HEK293 (cell line): ENCODE data around the gene RHOG.

Experiments
- CTCF ChIA-PET: fragments of 350-600 bp; formaldehyde crosslinking; extraction: SDS; loops from one replicate; lab custom pipeline; 2021; ENCODE audit warnings: antibody characterized with exemption; lab: Yijun Ruan, JAX
- POLR2A ChIA-PET: fragments of 300-600 bp; formaldehyde crosslinking; extraction: SDS; loops from one replicate; lab custom pipeline; 2020; ENCODE audit warnings: antibody characterized with exemption, inconsistent platforms; lab: Yijun Ruan, JAX
- H3K27ac ChIP-seq: fragments of 200-500 bp; sonication (Bioruptor generic); 2 replicates; pipeline ENCODE4 v1.5.1; 2014; ENCODE audit warnings: low read depth, low read length, control low read depth, inconsistent platforms; ENCODE audit errors: extremely low read depth
- H3K36me3 ChIP-seq, 2 experiments: fragments of 200-500 bp in 1 of 2; sonication (Bioruptor generic) in 1 of 2; 1 replicate in 1 of 2; 2 replicates in 1 of 2; pipeline ENCODE4 v1.5.1; 2014 to 2017; ENCODE audit warnings: inconsistent platforms in 2 of 2, low read length in 2 of 2; ENCODE audit not compliant: control insufficient read depth in 2 of 2, insufficient read depth in 1 of 2
- H3K4me1 ChIP-seq: fragments of 200-500 bp; sonication (Bioruptor generic); 2 replicates; pipeline ENCODE4 v1.5.1; 2014; ENCODE audit warnings: mild to moderate bottlenecking, low read length, inconsistent platforms; ENCODE audit not compliant: control insufficient read depth, insufficient read depth
- H3K4me3 ChIP-seq: 2 replicates; pipeline ENCODE4 v1.5.1; 2011; ENCODE audit warnings: low read depth, mild to moderate bottlenecking, control low read depth, low read length, moderate library complexity
- H3K9me3 ChIP-seq: fragments of 200-500 bp; sonication (Bioruptor generic); 2 replicates; pipeline ENCODE4 v1.5.1; 2014; ENCODE audit warnings: low read depth, low read length, inconsistent platforms; ENCODE audit not compliant: control insufficient read depth, insufficient read depth
- GLIS1 ChIP-seq: fragments of 450-650 bp; formaldehyde crosslinking; IDR thresholded peaks from 2 replicates; pipeline ENCODE4 v1.5.1; 2016; ENCODE audit warnings: missing biosample characterization, missing genetic modification characterization
- MZF1 ChIP-seq: fragments of 450-650 bp; formaldehyde crosslinking; IDR thresholded peaks from 2 replicates; pipeline ENCODE4 v1.5.1; 2017; ENCODE audit warnings: missing biosample characterization, missing genetic modification characterization, borderline replicate concordance
- OVOL3 ChIP-seq: fragments of 450-650 bp; formaldehyde crosslinking; IDR thresholded peaks from 2 replicates; pipeline ENCODE4 v1.5.1; 2016; ENCODE audit warnings: missing biosample characterization, missing genetic modification characterization
- ZFP41 ChIP-seq: fragments of 450-650 bp; formaldehyde crosslinking; IDR thresholded peaks from 2 replicates; pipeline ENCODE4 v1.5.1; 2016; ENCODE audit warnings: missing biosample characterization, missing genetic modification characterization, borderline replicate concordance
- ZNF114 ChIP-seq: fragments of 450-650 bp; formaldehyde crosslinking; IDR thresholded peaks from 2 replicates; pipeline ENCODE4 v1.5.0; 2017; ENCODE audit warnings: missing biosample characterization, missing genetic modification characterization
- ZNF202 ChIP-seq: fragments of 450-650 bp; formaldehyde crosslinking; IDR thresholded peaks from 2 replicates; pipeline ENCODE4 v1.5.1; 2016; ENCODE audit warnings: missing biosample characterization, missing genetic modification characterization, borderline replicate concordance
- ZNF335 ChIP-seq: fragments of 450-650 bp; formaldehyde crosslinking; conservative IDR thresholded peaks from 2 replicates; pipeline ENCODE4 v1.5.1; 2016; ENCODE audit warnings: missing biosample characterization, missing genetic modification characterization
- ZNF394 ChIP-seq: fragments of 450-650 bp; formaldehyde crosslinking; IDR thresholded peaks from 2 replicates; pipeline ENCODE4 v1.5.1; 2016; ENCODE audit warnings: missing biosample characterization, missing genetic modification characterization, mild to moderate bottlenecking, moderate library complexity, borderline replicate concordance
- ZNF423 ChIP-seq: fragments of 450-650 bp; formaldehyde crosslinking; IDR thresholded peaks from 2 replicates; pipeline ENCODE4 v1.5.1; 2016; ENCODE audit warnings: missing biosample characterization, missing genetic modification characterization
- ZNF561 ChIP-seq: fragments of 450-650 bp; IDR thresholded peaks from 2 replicates; pipeline ENCODE4 v1.5.1; 2018; ENCODE audit warnings: missing biosample characterization, missing genetic modification characterization, borderline replicate concordance
- ZNF626 ChIP-seq: fragments of 450-650 bp; sonication (Bioruptor Pico); formaldehyde crosslinking; IDR thresholded peaks from 2 replicates; pipeline ENCODE4 v1.5.1; 2018; ENCODE audit warnings: missing biosample characterization, missing genetic modification characterization, inconsistent platforms
- ZNF701 ChIP-seq: fragments of 450-650 bp; formaldehyde crosslinking; IDR thresholded peaks from 2 replicates; pipeline ENCODE4 v1.5.1; 2016; ENCODE audit warnings: missing biosample characterization, missing genetic modification characterization
- ZNF785 ChIP-seq: fragments of 450-650 bp; formaldehyde crosslinking; IDR thresholded peaks from 2 replicates; pipeline ENCODE4 v1.5.1; 2016; ENCODE audit warnings: missing biosample characterization, missing genetic modification characterization
- TF ChIP-seq, protein P1 (sequence below): fragments of 450-650 bp; formaldehyde crosslinking; IDR thresholded peaks from 2 replicates; pipeline ENCODE4 v1.5.1; 2016; ENCODE audit warnings: missing biosample characterization, missing genetic modification characterization, low read depth
- TF ChIP-seq, protein P2 (sequence below): fragments of 450-650 bp; formaldehyde crosslinking; IDR thresholded peaks from 2 replicates; pipeline ENCODE4 v1.5.1; 2016; ENCODE audit warnings: missing biosample characterization, missing genetic modification characterization
- TF ChIP-seq, protein P3 (sequence below): IDR thresholded peaks from 2 replicates; pipeline ENCODE4 v1.6.1; 2011; ENCODE audit warnings: mild to moderate bottlenecking, low read depth, low read length, borderline replicate concordance
- TF ChIP-seq, protein P4 (sequence below): fragments of 450-650 bp; formaldehyde crosslinking; IDR thresholded peaks from 2 replicates; pipeline ENCODE4 v1.5.1; 2016; ENCODE audit warnings: missing biosample characterization, missing genetic modification characterization, borderline replicate concordance

Gene RHOG

DNA sequence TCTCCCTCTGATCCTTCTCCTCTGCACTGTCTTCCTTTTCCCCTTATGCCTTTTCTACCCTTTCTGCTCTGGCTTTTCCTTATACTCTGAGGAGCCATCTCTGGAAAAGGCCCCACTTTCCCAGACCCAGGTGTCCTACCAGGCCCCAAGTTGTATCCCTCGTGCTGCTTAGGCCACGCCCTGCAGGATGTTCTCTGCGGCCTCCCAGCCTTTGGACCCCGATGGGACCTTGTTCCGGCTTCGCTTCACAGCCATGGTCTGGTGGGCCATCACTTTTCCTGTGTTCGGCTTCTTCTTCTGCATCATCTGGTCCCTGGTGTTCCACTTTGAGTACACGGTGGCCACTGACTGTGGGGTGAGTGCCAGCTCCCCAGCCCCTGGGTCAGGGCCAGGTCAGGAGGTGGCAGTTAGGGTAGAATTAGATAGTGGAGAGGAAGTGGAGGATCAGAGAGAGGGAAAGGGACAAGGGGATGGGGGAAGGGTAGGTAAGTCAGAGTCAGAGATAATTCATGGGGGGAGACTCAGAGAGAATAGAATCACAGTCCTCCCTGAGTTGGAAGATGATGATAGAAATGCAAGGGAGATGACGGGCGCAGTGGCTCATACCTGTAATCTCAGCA lies 23.5 kb downstream of the RHOG start:
- Histone ChIP-seq H3K4me1 (no peaks in the 10 kb centered on the region), H3K9me3 (no peaks in the 10 kb centered on the region), H3K27ac (no peak overlapping the region), H3K36me3 (peaks cover 0 to 5% of the 10 kb centered on the region in 2 experiments; a peak in 1 of 3 replicates), H3K4me3 (no peak overlapping the region)
- POLR2A ChIA-PET = no interaction called here
- CTCF ChIA-PET = interaction anchor here (0.6 kb wide), 1 partner anchor 226 kb away, joined by 3 read pairs; no protein-coding TSS in a partner anchor
- TF ChIP-seq ZNF394 (no peak), ZNF423 (tag by site-specific recombination) (no peak), ZNF202 (tag by site-specific recombination) (no peak), ZNF114 (no peak), ZNF335 (tag by site-specific recombination) (no peak), MZF1 (no peak), ZNF561 (tag by site-specific recombination) (no peak), OVOL3 (no peak), ZNF701 (tag by site-specific recombination) (no peak), ZNF785 (no peak), ZNF626 (tag by site-specific recombination) (no peak), ZFP41 (tag by site-specific recombination) (no peak), GLIS1 (tag by site-specific recombination) (no peak)
- TF ChIP-seq, protein P1, sequence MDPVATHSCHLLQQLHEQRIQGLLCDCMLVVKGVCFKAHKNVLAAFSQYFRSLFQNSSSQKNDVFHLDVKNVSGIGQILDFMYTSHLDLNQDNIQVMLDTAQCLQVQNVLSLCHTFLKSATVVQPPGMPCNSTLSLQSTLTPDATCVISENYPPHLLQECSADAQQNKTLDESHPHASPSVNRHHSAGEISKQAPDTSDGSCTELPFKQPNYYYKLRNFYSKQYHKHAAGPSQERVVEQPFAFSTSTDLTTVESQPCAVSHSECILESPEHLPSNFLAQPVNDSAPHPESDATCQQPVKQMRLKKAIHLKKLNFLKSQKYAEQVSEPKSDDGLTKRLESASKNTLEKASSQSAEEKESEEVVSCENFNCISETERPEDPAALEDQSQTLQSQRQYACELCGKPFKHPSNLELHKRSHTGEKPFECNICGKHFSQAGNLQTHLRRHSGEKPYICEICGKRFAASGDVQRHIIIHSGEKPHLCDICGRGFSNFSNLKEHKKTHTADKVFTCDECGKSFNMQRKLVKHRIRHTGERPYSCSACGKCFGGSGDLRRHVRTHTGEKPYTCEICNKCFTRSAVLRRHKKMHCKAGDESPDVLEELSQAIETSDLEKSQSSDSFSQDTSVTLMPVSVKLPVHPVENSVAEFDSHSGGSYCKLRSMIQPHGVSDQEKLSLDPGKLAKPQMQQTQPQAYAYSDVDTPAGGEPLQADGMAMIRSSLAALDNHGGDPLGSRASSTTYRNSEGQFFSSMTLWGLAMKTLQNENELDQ (tag by site-specific recombination) = no peak
- TF ChIP-seq, protein P2, sequence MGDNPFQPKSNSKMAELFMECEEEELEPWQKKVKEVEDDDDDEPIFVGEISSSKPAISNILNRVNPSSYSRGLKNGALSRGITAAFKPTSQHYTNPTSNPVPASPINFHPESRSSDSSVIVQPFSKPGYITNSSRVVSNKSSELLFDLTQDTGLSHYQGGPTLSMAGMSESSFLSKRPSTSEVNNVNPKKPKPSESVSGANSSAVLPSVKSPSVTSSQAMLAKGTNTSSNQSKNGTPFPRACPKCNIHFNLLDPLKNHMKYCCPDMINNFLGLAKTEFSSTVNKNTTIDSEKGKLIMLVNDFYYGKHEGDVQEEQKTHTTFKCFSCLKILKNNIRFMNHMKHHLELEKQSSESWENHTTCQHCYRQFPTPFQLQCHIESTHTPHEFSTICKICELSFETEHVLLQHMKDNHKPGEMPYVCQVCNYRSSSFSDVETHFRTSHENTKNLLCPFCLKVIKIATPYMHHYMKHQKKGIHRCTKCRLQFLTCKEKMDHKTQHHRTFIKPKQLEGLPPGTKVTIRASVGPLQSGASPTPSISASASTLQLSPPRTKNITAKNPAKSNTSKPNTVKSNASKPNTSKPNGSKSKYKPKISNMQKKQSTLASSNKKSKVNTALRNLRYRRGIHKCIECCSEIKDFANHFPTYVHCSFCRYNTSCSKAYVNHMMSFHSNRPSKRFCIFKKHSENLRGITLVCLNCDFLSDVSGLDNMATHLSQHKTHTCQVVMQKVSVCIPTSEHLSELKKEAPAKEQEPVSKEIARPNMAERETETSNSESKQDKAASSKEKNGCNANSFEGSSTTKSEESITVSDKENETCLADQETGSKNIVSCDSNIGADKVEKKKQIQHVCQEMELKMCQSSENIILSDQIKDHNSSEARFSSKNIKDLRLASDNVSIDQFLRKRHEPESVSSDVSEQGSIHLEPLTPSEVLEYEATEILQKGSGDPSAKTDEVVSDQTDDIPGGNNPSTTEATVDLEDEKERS (tag by site-specific recombination) = no peak
- TF ChIP-seq, protein P3, sequence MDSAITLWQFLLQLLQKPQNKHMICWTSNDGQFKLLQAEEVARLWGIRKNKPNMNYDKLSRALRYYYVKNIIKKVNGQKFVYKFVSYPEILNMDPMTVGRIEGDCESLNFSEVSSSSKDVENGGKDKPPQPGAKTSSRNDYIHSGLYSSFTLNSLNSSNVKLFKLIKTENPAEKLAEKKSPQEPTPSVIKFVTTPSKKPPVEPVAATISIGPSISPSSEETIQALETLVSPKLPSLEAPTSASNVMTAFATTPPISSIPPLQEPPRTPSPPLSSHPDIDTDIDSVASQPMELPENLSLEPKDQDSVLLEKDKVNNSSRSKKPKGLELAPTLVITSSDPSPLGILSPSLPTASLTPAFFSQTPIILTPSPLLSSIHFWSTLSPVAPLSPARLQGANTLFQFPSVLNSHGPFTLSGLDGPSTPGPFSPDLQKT = no peak
- TF ChIP-seq, protein P4, sequence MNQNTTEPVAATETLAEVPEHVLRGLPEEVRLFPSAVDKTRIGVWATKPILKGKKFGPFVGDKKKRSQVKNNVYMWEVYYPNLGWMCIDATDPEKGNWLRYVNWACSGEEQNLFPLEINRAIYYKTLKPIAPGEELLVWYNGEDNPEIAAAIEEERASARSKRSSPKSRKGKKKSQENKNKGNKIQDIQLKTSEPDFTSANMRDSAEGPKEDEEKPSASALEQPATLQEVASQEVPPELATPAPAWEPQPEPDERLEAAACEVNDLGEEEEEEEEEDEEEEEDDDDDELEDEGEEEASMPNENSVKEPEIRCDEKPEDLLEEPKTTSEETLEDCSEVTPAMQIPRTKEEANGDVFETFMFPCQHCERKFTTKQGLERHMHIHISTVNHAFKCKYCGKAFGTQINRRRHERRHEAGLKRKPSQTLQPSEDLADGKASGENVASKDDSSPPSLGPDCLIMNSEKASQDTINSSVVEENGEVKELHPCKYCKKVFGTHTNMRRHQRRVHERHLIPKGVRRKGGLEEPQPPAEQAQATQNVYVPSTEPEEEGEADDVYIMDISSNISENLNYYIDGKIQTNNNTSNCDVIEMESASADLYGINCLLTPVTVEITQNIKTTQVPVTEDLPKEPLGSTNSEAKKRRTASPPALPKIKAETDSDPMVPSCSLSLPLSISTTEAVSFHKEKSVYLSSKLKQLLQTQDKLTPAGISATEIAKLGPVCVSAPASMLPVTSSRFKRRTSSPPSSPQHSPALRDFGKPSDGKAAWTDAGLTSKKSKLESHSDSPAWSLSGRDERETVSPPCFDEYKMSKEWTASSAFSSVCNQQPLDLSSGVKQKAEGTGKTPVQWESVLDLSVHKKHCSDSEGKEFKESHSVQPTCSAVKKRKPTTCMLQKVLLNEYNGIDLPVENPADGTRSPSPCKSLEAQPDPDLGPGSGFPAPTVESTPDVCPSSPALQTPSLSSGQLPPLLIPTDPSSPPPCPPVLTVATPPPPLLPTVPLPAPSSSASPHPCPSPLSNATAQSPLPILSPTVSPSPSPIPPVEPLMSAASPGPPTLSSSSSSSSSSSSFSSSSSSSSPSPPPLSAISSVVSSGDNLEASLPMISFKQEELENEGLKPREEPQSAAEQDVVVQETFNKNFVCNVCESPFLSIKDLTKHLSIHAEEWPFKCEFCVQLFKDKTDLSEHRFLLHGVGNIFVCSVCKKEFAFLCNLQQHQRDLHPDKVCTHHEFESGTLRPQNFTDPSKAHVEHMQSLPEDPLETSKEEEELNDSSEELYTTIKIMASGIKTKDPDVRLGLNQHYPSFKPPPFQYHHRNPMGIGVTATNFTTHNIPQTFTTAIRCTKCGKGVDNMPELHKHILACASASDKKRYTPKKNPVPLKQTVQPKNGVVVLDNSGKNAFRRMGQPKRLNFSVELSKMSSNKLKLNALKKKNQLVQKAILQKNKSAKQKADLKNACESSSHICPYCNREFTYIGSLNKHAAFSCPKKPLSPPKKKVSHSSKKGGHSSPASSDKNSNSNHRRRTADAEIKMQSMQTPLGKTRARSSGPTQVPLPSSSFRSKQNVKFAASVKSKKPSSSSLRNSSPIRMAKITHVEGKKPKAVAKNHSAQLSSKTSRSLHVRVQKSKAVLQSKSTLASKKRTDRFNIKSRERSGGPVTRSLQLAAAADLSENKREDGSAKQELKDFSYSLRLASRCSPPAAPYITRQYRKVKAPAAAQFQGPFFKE (tag by site-specific recombination) = no peak
